HL-60 (cell line): ENCODE results near the gene ITGAD.

Experiments used
- CTCF ChIP-seq: IDR thresholded peaks from one replicate; pipeline ENCODE4 v1.5.1; 2011; ENCODE audit warnings: low read length, control low read depth, inconsistent platforms; ENCODE audit not compliant: insufficient read depth
- GABPA ChIP-seq: IDR thresholded peaks from 2 replicates; pipeline ENCODE4 v1.6.1; 2012; ENCODE audit warnings: low read depth

GRCh38 chr16:31451681-31452351 is 58.7 kb downstream of the ITGAD start:
- TF ChIP-seq CTCF (peak; percentile 15), GABPA (no peak)
